GM18526 (cell line): ENCODE results near the gene TTBK1.
A peak's percentile ranks its signal among the peaks of the same experiment; 100 is the strongest.

ENCODE experiments used
- POLR2A ChIP-seq: IDR thresholded peaks from 3 replicates; pipeline ENCODE4 v1.6.1; 2011; ENCODE audit not compliant: insufficient read length; ENCODE audit errors: extremely low read depth

Gene TTBK1

DNA sequence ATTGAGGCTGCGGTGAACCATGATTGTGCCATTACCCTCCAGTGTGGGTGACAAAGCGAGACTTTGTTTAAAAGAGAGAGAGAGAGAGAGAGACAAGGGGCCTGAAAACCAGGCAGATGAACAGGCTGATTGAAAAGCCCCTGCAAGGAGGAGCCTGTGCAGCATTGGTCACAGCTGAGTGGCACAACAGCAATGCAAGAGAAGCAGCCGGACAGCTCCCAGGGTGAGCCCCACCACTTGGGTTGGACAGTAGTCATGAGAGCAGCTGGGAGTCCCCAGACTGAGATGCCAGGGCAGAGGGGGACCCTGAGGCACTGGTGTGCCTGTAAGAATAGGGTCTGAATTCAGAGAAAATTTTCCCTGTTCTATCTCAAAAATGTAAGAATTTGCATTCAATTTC is 24.2 kb upstream of the TTBK1 start:
- TF ChIP-seq POLR2A: no peak

- no peak for TF ChIP-seq POLR2A
These were observed 23.5 kb upstream of the TTBK1 start for GRCh38 chr6:43219814-43220213.

GRCh38 chr6:43220439-43220951 is 22.8 kb upstream of the TTBK1 start:
- TF ChIP-seq POLR2A: no peak

DNA sequence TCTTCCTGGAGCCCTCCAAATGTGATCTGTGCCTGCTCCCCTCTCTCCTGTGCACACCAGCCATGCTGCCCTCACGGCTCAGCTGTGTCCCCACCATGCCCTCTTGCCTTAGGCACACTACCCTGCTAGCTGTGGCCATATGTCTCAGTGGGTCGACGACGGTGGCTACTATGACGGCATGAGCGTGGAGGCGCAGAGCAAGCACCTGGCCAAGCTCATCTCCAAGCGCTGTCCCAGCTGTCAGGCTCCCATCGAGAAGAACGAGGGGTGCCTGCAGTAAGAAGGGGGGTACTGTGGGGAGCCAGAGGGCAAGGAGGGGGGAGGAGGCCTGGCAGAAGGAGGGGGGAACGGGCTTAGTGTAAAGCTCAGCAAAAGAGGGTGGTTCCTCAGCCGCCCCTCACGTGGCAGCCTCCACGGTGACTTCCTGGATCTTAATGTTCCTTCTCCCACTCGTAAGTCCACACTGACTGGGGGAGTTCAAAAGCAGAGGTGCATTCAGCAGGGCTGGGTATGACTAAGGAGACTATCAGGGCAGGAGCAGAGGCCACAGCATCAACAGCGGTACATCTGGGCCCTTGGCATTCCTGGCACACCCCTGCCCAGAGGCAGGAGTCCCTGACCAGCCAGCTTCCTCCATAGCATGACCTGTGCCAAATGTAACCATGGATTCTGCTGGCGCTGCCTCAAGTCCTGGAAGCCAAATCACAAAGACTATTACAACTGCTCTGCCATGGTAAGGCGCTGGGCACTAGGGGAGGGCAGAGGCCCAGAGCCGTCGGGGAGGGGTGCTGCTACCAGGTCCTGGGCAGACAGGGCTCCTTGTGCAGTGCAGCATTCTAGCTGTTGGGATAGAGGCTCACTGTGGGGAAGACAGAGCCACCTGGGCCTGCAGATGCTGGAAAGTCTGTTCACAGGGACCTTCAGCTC is 22.0 kb upstream of the TTBK1 start:
- TF ChIP-seq POLR2A: no peak

- TF ChIP-seq POLR2A: no peak
These were observed 20.7 kb upstream of the TTBK1 start for GRCh38 chr6:43222418-43223059.

GRCh38 chr6:43223175-43223574 is 20.1 kb upstream of the TTBK1 start:
- TF ChIP-seq POLR2A: no peak

- TF ChIP-seq POLR2A: no peak
These were observed 17.0 kb upstream of the TTBK1 start for GRCh38 chr6:43226192-43226851.

DNA sequence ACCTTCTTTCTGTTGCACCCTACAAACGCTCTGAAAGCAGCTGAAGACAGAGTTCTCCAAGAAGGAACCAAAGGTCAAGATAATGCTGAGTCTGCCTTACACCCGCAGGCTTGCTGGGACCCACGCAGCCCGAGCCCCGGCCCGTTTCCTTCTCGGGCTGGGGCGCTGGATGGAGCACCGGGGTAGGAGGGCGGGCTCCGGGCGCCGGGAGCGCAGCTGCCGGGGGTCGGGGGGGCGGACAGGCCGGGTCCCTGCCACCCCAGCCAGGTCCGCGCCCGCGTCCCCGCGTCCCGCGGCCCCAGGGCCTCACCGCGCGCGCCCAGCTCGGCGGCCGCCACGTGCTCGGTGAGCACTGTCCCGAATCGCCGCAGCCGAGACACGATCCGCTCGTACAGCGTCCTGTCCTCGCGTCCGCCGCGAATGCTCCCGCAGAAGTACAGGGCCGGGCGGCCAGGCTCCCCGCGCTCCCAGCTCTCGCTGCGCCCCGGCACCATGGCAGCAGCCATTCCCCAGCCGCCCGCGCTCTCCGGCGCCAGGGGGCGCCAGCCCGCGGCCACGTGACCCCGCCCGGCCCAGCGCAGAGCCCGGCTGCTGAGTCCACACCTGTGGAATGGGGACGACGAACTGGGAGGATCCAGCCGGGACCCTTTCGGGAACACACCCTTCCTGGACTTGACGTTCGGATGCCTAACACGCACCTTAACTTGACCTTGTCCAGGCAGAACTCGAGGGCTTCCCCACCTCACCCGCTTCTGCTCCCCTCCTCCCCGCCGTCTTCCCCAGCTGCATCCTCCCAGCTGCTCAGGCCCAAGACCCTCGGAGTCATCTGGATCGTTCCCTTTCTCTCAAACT is 14.1 kb upstream of the TTBK1 start, which contains the start of gene DNPH1:
TSS of gene DNPH1 (minus strand) at position 531 of the 852 bp plus-strand sequence. CDS start at position 506, 25 bp downstream.
- peak; percentile 70 for TF ChIP-seq POLR2A

GRCh38 chr6:43229803-43230620 is 13.3 kb upstream of the TTBK1 start:
- no peak for TF ChIP-seq POLR2A

DNA sequence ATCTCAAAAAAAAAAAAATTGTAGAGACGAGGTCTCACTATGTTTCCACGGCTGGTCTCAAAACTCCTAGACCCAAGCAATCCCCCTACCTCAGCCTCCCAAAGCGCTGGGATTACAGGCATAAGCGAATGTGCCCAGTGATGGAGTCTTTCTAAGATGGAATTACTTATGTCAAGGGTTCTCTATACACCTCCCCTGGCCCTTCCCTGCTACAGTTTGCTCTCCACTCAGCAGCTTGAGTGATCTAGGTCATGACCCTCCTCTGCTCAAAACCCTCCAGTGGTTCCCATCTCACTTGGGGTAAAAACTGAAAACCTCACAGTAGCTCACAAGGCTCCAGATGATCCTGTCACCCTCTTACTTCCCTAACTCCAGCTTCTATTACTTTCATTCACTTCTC is 12.2 kb upstream of the TTBK1 start:
- TF ChIP-seq POLR2A: no peak

GRCh38 chr6:43231735-43232450 is 11.4 kb upstream of the TTBK1 start:
- no peak for TF ChIP-seq POLR2A

- no peak for TF ChIP-seq POLR2A
These were observed 7.4 kb upstream of the TTBK1 start for GRCh38 chr6:43235841-43236240.

- TF ChIP-seq POLR2A: no peak
These were observed 4.2 kb upstream of the TTBK1 start for GRCh38 chr6:43239054-43239453.
